Gastrocnemius medialis (tissue), 4 donors: ENCODE data around the gene STEEP1.

Source experiments
- POLR2A ChIP-seq, 2 donors: fragments of 450-650 bp; IDR thresholded peaks; one replicate each; pipeline ENCODE4 v1.6.1; 2017; ENCODE audit warnings: antibody characterized with exemption in 2 of 2, mild to moderate bottlenecking in 2 of 2, moderate library complexity in 2 of 2
- TF ChIP-seq, protein P1 (sequence below), 5 experiments: fragments of 450-650 bp in 3 of 5; fragments of 200-600 bp in 2 of 5; sonication (generic) in 2 of 5; IDR thresholded peaks in 4 of 5; conservative IDR thresholded peaks in 1 of 5; 1 replicate in 4 of 5; 2 replicates in 1 of 5; pipeline ENCODE4 v1.5.1; 2016 to 2019; ENCODE audit warnings: antibody characterized with exemption in 5 of 5, mild to moderate bottlenecking in 3 of 5, moderate library complexity in 3 of 5

DNA sequence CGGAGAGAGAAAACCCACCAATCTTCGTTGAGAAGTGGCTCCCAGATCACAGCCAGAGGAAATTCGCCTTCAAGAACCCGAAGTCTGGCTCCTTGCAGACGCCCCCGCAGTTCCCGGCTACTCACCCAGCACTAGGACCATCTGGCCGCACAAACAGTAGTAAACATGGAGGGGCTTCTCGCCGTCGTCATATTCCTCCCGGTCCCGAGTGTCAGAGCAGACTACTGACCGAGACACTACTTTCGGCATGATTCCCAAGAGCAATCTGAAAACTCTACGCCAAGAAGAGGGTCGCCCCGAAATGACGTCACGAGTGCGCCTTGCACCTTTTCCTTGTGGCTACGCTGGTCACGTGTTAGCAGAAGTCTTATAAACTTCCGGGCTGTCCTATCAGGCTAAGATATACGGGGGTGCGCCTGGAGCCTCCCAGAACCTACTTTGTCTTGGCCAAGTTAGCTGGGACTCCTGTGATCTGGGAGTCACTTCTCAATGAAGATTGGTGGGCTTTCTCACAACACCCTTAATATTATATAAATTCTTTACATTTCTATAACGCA, at the start of gene STEEP1:
- TF ChIP-seq, protein P1, sequence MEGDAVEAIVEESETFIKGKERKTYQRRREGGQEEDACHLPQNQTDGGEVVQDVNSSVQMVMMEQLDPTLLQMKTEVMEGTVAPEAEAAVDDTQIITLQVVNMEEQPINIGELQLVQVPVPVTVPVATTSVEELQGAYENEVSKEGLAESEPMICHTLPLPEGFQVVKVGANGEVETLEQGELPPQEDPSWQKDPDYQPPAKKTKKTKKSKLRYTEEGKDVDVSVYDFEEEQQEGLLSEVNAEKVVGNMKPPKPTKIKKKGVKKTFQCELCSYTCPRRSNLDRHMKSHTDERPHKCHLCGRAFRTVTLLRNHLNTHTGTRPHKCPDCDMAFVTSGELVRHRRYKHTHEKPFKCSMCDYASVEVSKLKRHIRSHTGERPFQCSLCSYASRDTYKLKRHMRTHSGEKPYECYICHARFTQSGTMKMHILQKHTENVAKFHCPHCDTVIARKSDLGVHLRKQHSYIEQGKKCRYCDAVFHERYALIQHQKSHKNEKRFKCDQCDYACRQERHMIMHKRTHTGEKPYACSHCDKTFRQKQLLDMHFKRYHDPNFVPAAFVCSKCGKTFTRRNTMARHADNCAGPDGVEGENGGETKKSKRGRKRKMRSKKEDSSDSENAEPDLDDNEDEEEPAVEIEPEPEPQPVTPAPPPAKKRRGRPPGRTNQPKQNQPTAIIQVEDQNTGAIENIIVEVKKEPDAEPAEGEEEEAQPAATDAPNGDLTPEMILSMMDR (IDR thresholded peaks at IDR 0.05 in 4 of 5, conservative IDR thresholded peaks at IDR 0.05 in 1 of 5) = no peak
- TF ChIP-seq POLR2A (IDR thresholded peaks at IDR 0.05) = peak in 1 of 2 donors; percentile 20
